GM18873 (cell line): ENCODE results near the gene PLEKHG3.

ENCODE experiments used
- ATAC-seq: cut with Tn5 transposase; IDR thresholded peaks from one replicate; pipeline ENCODE4 v1.9.1; 2021; ENCODE audit warnings: mild to moderate bottlenecking, moderate library complexity, moderate number of reproducible peaks; ENCODE audit not compliant: unreplicated experiment, low FRiP score

PLEKHG3 gene

DNA sequence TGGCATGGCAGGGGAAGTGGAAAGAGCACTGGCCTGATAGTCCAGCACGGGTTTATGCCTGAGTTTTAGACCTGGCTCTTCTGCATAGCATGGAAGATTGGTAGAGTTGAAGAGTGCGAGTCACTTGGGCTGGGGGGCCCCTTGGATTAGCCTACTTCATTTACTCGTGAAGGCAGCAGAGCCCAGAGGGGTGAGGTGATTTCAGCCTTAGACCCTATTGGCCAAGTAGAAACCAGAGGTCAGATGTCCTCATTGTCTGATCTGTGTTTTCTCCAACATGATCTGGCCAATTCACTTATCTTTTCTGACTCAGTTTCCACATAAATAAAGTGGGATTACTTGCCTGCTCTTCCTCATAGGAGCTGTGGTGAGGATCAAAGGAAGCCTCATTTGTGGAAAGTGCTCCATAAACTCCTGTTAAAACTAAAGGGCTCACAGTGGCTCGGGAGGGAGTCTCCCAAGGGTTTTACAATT, 1.9 kb downstream of the PLEKHG3 start:
- no peak for ATAC-seq

DNA sequence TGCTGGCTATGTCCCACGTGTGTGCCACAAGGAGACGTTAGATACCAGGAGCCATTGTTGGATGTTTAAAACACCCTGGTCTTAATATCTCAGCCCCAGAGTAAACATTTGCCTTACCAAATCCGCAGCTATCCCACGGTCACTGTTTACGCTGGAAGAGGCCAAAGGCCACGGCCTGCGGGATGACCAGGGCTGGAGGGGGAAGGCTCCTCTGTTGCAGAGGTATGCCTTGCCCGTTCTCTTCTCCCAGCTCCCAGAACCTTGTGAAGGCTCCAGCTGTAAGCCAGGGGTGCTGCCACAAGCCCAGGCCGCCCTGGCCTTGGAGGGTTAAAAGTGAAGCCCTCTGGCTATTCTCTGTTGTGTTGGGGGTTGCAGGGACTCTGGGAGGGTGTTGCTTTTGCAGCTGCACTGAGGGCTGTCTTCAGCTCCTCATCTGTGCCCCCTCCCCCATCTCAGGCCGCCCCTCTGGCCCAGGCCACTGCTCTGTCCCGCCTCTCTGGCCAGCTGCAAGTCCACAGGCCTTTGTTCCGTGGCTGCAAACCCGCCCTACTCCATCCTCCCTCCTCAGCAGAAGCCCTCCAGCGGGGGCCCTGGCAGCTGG, 2.5 kb downstream of the PLEKHG3 start:
- no peak for ATAC-seq

DNA sequence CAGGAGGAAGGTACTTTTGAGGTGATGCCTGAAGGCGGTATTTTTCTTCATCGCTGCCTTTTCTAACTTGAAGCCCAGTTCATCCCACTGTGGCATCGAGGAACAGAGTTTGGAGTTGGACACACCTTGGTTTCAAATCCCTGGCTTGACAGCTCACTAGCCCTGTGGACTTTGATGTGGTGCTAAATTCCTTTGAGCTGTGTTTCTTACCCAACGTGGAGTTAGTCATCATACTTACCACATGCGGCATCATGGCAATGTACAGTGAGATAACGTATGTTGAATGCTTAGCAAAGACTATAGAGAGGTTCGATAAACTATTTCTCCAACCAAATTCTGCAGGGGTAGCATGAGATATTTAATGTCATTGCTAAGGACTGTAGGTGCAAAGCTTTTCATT, 3.4 kb downstream of the PLEKHG3 start:
- no peak for ATAC-seq

DNA sequence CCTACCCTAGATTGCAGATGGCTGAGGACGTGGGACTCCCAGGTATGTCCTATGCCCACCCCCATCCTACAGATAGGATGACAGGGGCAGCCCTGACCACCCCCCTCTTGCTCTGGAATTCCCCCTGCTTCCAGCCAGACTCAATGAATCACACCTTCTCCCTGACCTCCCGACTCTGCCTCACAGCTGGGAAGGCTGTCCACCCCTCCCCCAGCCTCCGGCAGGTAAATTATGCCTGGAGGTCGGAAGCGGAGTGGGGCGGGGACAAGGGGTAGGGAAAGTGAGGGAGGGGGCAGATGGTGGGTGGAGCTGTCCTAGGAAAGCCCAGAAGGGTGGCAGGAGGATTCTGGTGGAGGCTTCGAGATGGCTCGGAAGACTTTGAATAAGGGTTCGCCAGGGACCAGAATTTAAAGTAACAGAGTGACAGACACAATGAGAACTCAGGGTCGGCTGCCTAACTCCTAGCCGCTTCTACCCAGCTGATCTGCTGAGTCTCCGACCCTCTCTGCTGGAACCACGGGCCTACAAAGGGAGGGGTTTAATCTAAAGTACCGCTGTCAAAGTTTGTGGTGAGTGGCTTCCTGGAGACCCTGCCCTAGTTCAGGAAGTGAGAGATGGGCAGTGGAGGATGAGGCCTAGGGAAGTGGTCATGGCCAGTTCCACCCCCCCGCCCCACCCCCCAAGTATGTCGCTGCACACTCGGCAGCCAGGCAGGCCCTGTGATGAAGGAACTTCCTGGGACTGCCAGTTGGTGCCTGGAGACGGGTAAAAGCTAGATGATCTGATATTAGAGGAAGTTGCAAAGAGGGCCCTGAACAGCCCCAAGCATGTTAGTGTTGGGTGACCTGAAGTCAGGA, 4.2 kb downstream of the PLEKHG3 start:
- ATAC-seq = no peak

DNA sequence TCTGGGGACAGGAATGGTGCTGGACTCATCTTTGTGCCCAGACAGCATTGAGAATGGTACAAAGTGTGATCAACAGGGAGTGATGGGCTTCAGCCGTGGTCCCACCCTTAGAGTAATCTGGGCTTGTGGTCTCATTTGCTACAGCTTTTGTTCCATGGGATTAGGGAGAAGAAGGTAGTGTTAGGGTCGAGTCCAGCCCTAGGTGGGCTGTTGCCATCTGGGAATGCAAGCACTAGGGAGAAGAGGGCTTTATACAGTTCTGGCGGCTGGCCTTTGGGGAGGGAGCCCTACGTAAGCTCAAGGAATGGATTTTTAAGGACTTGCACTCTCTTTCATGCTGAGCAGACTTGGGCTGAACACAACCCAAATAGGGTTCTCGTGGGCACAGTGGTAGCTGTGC, 4.9 kb downstream of the PLEKHG3 start:
- ATAC-seq = no peak

DNA sequence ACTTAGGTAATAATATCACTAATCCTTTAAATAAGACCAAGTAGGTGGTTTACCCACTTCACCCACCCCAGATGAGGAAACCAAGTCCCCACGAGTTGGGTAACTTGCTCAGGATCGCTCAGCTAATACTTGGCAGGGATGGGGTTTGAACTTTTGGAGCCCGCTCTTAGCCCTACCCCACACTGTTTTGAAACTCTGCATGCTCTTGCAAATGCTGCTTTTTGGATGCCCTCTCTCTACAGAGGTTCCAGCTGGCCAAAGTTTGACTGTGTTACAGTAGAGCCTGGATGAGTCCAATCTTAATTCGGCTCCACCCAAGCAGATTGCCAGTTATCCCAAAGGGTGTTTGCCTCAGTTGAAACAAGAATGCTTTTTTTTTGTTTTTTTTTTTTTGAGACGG, 6.8 kb downstream of the PLEKHG3 start:
- no peak for ATAC-seq

DNA sequence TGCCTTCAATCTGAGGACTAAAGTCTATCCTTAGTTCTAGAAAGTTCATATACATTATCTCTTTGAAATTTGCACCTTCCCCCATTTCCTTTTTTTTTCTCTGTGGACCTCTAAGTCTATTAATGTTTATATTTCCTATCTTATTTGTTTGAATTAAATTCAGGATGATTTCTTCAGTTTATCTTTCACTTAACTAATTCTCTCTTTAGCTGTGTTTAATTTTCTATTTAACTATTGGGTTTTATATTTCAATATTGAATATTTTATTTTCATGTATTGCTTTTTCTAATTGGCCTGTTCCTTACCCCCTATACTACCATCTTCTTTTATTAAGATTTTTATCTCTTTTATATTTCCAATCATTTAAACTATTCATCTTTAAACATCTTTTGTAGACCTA, 9.5 kb downstream of the PLEKHG3 start:
- no peak for ATAC-seq

DNA sequence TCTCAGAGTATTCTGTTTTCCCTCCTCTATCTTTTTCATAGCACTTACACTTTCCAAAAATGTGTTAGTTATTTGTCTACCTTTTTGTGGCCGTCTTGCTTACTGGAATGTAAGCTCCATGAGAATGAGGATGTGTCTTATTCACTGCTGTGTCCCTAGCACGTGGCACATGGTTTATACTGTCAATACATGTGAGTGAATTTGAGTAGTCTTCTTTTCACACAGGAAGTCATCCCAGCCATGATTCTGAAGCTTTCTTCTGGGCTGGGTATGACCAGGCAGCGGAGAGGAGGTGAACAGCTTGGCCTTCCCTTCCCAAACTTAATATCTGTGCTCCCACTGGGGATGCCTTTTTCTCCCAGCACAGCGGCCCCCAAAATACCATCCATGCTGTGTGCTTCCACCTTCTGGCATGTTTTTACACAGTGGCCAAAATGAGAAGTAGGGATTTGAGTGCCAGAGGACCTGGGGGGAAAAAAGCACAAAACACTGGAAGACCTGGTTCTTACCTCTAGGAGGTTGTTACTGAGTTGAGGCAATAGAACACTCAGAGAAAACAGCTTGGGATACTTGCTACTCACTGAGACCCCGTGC, 10.3 kb downstream of the PLEKHG3 start:
- no peak for ATAC-seq

DNA sequence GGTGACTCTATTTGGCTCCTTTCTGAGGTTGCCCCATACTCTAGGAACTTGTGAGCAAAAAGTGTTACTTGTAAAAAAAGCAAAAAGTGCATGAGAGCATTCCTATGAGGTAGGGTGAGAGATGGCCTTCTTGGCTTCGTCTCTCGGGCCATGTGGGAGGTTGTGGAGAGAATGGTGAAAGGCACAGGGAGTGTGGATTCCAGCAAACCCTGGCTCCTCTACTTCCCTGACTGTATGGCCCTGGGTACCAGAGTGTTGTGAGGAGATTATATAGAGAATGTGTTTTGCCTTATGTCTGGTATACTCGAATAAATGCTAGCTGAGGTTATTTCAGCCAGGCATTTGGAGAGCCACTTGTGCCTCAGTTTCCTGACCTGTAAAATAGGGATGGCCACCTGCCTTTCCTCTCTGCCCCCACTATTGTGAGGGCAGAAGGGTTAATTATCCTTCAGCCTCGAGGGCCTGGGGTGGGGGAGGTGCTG, 11.0 kb downstream of the PLEKHG3 start:
- ATAC-seq = no peak

DNA sequence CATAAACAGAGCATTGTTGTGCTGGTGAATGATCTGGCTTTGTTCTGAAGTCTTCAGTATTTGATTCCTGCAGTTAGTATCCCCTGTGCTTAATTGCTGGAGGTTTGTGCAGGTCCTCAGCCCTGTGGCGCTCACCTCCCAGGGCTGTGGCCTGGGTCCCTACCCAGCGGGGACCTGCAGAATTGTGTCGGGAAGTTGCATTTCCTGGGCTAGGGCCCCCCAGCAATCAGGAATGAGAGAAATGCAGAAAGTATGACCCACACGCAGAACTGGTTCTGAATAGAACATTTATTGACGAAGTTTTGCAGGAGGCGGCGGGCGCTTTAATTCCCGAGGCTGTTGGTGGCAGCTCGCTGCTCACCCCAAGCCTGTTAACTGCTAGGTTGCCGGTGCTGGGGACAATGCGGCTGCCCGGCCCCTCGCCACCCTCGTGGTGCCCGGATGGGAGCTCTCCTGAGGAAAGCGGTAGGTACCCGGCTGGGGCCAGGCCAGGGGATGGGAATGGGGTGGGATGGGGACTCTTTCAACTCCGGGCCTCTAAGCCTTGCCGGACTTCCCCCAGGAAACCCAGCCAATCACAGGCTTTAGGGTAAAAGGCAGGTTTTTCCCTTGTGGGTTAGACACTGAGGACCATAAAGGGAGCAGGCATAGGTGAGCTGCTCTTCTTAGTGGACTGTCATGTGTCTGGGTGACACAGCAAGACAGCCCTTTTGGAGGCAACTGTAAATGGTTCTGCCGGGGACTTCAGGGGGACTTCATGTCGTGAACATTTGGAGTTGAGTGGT, 11.6 kb downstream of the PLEKHG3 start:
- no peak for ATAC-seq

DNA sequence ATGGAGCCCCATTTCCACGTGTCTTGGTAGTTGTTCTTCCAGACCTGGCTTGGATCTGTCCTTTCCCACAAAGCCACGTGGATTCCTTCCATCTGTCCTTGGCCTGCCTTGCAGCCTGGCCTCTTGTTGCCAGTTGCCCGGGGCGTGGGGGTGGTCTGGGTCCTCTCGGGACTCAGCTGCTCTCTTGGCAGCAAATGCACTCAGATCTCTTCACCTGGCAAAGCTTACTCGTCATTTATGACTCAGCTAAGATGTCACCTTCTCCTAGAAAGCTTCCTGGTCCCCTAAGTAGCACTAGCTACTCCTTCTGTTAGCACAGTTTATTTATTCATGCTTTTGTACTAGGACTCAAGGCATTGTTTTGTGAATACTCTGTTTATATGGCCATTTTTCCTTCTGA, 13.6 kb downstream of the PLEKHG3 start:
- no peak for ATAC-seq

DNA sequence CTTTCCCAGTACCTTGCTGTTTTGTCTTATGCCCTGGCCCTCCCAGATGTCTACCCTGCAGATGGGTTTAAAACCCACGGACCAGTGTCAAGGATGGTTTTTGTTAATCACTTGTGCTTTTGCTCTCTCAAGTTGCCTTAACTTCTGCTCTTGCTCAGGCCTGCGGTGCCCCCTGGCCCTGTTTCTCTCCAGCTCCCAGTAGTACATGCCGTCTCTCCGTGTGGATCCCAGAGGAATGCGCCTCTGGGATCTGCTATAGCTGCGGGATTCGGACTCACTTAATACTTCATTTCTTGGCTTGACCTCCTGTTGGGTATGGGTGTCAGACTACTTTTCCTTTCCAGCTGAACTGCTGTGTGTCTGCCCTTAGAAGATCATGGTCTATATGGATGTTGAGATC, 14.5 kb downstream of the PLEKHG3 start:
- no peak for ATAC-seq

DNA sequence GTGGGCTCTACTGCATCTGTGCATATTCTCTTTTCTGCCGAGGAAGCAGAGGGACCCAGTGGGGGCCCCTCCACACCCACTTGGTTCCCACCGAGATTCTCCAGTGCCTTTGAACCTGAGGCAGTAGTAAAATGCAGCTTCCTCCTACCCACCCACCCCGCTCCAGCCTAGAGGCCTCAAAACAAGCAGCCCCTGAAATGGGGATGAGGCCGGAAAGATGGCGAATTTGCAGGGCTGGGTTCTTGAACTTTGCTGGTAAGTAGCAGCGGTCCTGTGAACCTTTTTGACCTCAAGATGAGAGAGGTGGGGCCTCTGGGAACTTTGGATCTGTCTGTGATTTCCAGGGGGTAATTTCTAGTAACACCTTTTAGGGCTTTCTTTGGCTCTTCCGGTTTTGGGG, 15.4 kb downstream of the PLEKHG3 start:
- no peak for ATAC-seq

DNA sequence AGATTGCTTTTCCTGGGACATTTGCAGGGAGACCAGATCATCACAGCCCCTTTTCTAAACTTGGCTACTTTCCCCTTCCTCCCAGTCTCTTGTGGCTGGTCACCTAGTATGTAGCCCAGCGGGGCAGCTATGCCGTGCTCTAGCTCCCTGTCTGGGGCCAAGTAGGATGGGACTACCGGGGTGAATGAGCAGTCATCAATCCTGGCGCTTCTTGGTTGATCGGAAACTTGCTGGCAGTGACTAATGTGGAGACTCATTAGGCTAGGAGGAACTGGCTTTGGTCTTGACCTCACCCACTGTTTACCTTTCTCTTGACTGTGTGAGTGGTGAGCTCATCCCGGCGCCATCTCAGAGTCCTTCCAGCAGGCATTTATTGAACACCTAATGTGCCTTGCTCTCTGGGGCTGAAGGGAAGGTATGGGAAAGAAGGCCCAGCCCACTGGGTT, 15.9 kb downstream of the PLEKHG3 start:
- ATAC-seq = no peak

DNA sequence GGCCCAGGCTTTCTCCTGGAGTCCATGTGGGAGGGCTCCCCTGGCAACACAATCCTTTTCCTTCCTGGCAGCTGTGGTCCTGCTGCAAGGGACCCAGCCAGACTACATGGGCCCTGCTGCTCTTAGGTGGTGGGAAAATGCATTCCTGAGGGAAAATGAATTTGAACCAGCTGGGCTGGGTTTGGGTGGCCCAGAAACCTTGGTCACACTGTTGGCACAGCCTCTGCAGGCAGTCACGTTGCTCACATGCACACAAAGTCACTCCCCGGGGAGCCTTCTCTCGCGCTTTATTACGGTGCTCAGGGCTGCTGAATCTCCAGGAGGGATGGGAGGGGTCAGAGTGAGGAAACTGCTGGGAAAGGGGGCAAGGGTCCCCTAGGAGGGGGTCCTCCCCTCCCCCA, 17.2 kb downstream of the PLEKHG3 start:
- no peak for ATAC-seq

DNA sequence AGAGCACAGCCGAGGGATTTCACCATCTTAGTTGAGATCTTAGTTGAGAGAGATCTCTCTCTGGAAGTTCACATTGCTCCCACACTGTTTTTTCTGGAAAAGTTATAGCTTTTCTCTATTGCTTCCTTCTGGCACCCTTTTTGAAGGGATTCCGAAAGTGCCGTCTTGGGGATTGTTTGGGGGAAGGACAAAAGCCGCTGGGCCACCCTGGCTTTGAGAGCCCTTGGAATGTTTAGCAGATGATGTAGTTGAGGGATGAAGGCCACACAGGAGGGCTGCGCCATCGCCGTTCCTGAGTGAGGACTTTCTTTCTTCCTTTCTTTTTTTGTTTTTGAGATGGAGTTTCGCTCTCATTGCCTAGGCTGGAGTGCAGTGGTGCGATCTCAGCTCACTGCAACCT, 17.7 kb downstream of the PLEKHG3 start:
- no peak for ATAC-seq

DNA sequence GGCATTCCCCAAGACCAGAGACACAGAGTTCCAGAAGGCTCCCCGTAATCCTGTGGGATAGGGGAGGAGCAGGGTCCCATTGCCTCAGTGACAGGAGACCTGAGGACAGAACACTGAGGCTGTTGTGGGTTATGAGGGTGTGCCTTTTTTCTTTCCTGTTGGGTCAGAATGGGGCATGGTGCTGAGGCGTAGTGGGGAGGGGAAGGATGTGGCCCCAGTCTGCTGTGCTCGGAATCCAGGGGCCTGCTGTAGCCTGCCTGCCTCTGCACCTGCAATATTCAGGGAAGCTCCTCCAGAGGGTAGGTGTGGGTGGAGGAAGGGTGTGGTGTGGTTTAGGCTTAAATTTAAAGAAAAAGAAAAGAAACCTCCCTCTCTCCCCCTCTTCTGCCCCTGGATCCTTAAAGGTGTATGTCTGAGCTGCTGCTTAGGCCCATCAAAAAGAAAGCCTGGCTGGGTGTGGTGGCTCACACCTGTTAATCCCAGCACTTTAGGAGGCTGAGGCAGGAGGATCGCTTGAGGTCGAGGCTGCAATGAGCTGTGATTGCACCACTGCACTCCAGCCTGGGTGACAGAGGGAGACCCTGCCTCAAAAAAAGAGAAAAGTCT, 18.7 kb downstream of the PLEKHG3 start:
- ATAC-seq = no peak

DNA sequence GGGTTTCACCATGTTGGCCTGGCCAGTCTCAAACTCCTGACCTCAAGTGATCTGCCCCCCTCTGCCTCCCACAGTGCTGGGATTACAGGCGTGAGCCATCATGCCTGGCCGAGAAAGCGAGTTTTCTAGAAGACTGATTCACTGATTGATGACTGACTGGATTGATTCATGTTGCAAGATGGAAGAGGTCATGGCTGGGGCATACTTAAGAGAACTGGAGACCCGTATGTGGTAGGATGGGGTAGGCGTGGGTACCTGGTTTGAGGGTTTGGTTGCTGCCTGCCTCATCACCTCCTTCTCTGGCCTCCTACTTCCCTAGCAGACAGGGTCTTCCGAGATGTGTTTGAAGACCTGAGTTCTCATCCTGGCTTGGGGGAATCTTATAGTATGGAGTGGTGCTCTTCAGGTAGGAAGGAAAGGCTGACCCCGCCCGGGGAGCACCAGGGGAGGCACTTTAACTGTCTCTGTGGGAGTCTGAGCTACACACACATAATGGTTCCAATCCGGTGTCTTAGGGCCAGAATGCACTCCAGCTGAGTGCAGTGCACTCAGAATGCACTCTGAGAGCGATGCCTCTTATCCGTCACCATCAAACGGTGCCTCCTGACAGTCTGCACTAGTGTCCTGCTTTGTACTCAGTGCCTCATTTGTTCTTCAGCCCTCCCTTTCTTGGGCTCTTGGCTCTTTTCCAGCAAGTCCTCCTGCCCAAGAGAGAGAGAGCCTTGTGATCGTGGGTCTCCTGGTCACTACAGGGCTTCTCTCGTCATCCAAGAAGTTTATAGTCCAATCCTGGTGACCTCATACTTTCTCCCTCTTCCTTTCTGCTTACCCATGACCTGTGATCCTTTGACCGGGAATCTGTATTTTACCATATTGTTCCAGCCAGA, 19.7 kb downstream of the PLEKHG3 start:
- ATAC-seq = no peak

DNA sequence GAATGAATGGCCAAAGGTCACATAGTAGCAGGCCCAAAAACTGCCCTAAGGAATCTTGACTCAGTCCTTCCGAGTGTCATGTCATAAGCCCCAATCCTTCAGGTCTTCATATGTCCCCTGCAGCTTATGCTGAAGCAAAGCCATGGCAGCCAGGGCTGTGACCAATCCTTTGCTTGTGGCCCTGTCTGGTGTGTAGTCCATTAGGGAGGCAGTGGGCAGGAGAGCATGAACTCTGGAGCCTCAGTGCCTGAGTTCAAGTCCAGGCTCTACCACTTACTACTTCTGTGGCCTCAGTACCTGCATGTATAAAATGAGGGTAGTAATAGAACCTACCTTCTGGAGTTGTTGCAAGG, 20.3 kb downstream of the PLEKHG3 start:
- ATAC-seq = no peak
